ENCODE data around the gene CTPS1. TPM values are rescaled to one million over a fixed set of nuclear protein-coding genes. Genes with fewer than 3 reads are reported as not detected.
A peak's percentile ranks its signal among the peaks of the same experiment; 100 is the strongest.

Gene CTPS1
- total and polyA plus RNA-seq, 2 of the 13 experiments (the other 11 are each of a cell fraction or from before 2014, with no cell fraction given) = 9.6 to 42.8 TPM

DNA sequence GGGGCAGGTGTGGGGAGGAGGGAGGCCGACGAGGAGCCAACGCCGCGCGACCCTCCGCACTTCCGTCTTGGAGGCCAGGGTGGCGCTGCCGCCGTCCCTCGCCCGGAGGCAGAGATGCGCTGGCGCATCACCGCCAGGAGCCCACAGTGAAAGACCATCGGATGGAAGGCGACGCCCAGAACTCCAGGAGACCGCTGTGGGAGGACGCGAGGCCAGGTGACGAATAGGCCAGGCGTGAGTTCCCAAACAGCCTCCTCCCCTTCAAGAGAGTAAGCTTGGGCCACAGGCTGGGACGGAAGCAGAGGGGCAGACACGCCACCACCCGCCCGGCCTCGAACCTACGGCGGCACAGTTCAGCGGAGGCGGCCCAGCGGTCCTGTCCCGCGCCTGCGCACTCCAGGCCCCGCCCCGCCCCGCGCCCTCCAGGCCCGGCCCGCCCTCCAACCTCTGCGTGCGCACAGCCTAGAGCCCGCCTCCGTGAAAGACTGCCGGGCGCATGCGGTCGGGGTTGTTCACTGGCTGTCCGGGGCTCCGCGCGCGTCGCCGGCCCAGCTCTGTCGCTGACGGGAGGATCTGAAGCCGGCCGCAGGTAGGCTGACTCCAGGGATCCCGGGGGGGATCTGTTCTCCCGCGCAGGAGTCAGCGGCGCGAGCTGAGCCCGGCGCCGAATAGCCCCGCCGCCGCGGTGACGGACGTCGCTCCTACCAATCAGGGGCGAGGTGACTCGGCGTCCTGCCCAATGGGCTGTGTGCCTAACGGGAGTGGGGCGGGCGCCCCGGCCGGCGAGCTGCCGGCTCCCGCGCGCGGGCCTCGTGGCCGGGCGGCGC, at the start of gene CTPS1 (continued):
- TF ChIP-seq, protein P1, sequence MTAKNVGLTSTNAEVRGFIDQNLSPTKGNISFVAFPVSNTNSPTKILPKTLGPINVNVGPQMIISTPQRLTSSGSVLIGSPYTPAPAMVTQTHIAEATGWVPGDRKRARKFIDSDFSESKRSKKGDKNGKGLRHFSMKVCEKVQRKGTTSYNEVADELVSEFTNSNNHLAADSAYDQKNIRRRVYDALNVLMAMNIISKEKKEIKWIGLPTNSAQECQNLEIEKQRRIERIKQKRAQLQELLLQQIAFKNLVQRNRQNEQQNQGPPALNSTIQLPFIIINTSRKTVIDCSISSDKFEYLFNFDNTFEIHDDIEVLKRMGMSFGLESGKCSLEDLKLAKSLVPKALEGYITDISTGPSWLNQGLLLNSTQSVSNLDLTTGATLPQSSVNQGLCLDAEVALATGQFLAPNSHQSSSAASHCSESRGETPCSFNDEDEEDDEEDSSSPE (CRISPR knock-in tag; IDR thresholded peaks at IDR 0.05) = peak; percentile 87
- peak; percentile 55; the same call in 1 of the 2 replicates for TF ChIP-seq ZNF598 (CRISPR knock-in tag; IDR thresholded peaks at IDR 0.05; ENCODE audit: borderline replicate concordance)
- TF ChIP-seq MXI1 (IDR thresholded peaks at IDR 0.05; ENCODE audit: borderline replicate concordance, low read depth, low read length) = peak; percentile 75; the same call in 1 of the 3 replicates
- peak; percentile 77 for TF ChIP-seq ZNF605 (CRISPR knock-in tag; IDR thresholded peaks at IDR 0.05)
- peak; percentile 78 for TF ChIP-seq ZFX (CRISPR knock-in tag; IDR thresholded peaks at IDR 0.05; ENCODE audit: low read depth)
- peak; percentile 75 to 84 for TF ChIP-seq POLR2A (IDR thresholded peaks at IDR 0.05; ENCODE audit: insufficient read depth in 1 of 2, low read depth in 2 of 2, low read length in 2 of 2)
- TF ChIP-seq ZNF790 (CRISPR knock-in tag; IDR thresholded peaks at IDR 0.05; ENCODE audit: borderline replicate concordance) = peak; percentile 88; the same call in 1 of the 2 replicates
- no peak for TF ChIP-seq ZSCAN20 (CRISPR knock-in tag; IDR thresholded peaks at IDR 0.05; ENCODE audit: borderline replicate concordance)
- TF ChIP-seq ZNF614 (CRISPR knock-in tag; IDR thresholded peaks at IDR 0.05; ENCODE audit: borderline replicate concordance) = no peak
- peak; percentile 30; the same call in 1 of the 2 replicates for TF ChIP-seq EEA1 (CRISPR knock-in tag; IDR thresholded peaks at IDR 0.05; ENCODE audit: borderline replicate concordance)
- no peak for TF ChIP-seq RARA (CRISPR knock-in tag; IDR thresholded peaks at IDR 0.05)
- TF ChIP-seq, protein P2, sequence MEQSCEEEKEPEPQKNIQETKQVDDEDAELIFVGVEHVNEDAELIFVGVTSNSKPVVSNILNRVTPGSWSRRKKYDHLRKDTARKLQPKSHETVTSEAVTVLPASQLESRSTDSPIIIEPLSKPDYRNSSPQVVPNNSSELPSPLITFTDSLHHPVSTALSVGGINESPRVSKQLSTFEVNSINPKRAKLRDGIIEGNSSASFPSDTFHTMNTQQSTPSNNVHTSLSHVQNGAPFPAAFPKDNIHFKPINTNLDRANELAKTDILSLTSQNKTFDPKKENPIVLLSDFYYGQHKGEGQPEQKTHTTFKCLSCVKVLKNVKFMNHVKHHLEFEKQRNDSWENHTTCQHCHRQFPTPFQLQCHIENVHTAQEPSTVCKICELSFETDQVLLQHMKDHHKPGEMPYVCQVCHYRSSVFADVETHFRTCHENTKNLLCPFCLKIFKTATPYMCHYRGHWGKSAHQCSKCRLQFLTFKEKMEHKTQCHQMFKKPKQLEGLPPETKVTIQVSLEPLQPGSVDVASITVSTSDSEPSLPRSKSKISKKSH (CRISPR knock-in tag; IDR thresholded peaks at IDR 0.05; ENCODE audit: borderline replicate concordance) = peak; percentile 59; the same call in 1 of the 2 replicates
- no peak for TF ChIP-seq ZNF615 (CRISPR knock-in tag; IDR thresholded peaks at IDR 0.05; ENCODE audit: borderline replicate concordance)
- no peak for TF ChIP-seq ZNF841 (CRISPR knock-in tag; IDR thresholded peaks at IDR 0.05; ENCODE audit: borderline replicate concordance)
- peak; percentile 23; the same call in 1 of the 2 replicates for TF ChIP-seq ZNF431 (CRISPR knock-in tag; IDR thresholded peaks at IDR 0.05; ENCODE audit: borderline replicate concordance, low read depth)
- no peak for TF ChIP-seq ELF1 (CRISPR knock-in tag; IDR thresholded peaks at IDR 0.05)
- TF ChIP-seq, protein P3, sequence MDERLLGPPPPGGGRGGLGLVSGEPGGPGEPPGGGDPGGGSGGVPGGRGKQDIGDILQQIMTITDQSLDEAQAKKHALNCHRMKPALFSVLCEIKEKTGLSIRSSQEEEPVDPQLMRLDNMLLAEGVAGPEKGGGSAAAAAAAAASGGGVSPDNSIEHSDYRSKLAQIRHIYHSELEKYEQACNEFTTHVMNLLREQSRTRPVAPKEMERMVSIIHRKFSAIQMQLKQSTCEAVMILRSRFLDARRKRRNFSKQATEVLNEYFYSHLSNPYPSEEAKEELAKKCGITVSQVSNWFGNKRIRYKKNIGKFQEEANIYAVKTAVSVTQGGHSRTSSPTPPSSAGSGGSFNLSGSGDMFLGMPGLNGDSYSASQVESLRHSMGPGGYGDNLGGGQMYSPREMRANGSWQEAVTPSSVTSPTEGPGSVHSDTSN (CRISPR knock-in tag; IDR thresholded peaks at IDR 0.05) = peak; percentile 88
- TF ChIP-seq POLR2G (IDR thresholded peaks at IDR 0.05; ENCODE audit: low read depth, low read length) = peak; percentile 87
- TF ChIP-seq ZSCAN31 (CRISPR knock-in tag; IDR thresholded peaks at IDR 0.05; ENCODE audit: low read depth) = peak; percentile 81
- TF ChIP-seq KMT2B (CRISPR knock-in tag; IDR thresholded peaks at IDR 0.05) = peak; percentile 31; the same call in 1 of the 2 replicates
- TF ChIP-seq, protein P4, sequence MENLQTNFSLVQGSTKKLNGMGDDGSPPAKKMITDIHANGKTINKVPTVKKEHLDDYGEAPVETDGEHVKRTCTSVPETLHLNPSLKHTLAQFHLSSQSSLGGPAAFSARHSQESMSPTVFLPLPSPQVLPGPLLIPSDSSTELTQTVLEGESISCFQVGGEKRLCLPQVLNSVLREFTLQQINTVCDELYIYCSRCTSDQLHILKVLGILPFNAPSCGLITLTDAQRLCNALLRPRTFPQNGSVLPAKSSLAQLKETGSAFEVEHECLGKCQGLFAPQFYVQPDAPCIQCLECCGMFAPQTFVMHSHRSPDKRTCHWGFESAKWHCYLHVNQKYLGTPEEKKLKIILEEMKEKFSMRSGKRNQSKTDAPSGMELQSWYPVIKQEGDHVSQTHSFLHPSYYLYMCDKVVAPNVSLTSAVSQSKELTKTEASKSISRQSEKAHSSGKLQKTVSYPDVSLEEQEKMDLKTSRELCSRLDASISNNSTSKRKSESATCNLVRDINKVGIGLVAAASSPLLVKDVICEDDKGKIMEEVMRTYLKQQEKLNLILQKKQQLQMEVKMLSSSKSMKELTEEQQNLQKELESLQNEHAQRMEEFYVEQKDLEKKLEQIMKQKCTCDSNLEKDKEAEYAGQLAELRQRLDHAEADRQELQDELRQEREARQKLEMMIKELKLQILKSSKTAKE (CRISPR knock-in tag; IDR thresholded peaks at IDR 0.05; ENCODE audit: borderline replicate concordance) = no peak
- TF ChIP-seq JUND (CRISPR knock-in tag; IDR thresholded peaks at IDR 0.05) = no peak
- peak; percentile 76; the same call in 1 of the 2 replicates for TF ChIP-seq CCDC6 (CRISPR knock-in tag; IDR thresholded peaks at IDR 0.05)
- TF ChIP-seq NKX3-1 (CRISPR knock-in tag; IDR thresholded peaks at IDR 0.05) = 0 out of 2 replicates have a peak, but pooled peaks have one; percentile 22
